HG02938 (cell line): ENCODE measurements around the gene ZMYND10.

Experiments used
- ATAC-seq: cut with Tn5 transposase; IDR thresholded peaks from one replicate; pipeline ENCODE4 v1.9.1; 2021; ENCODE audit warnings: mild to moderate bottlenecking, moderate library complexity; ENCODE audit not compliant: unreplicated experiment

The ZMYND10 gene

GRCh38 chr3:50345586-50346234 is at the start of gene ZMYND10:
TSS of gene ZMYND10 (minus strand) at chr3:50345732. CDS start at chr3:50345579, 153 bp downstream.
- no peak for ATAC-seq

GRCh38 chr3:50393061-50393460 is 47.5 kb upstream of the ZMYND10 start:
- no peak for ATAC-seq

- no peak for ATAC-seq
These were observed 46.7 kb upstream of the ZMYND10 start for GRCh38 chr3:50392101-50392715.

GRCh38 chr3:50390508-50391224 is 45.1 kb upstream of the ZMYND10 start:
- ATAC-seq, result no peak

GRCh38 chr3:50389414-50389767 is 43.9 kb upstream of the ZMYND10 start:
- ATAC-seq, result no peak

- no peak for ATAC-seq
These were observed 43.3 kb upstream of the ZMYND10 start for GRCh38 chr3:50388720-50389413.

GRCh38 chr3:50388016-50388719 is 42.6 kb upstream of the ZMYND10 start:
- ATAC-seq, result no peak

GRCh38 chr3:50385754-50386153 is 40.2 kb upstream of the ZMYND10 start:
- no peak for ATAC-seq

- ATAC-seq, result no peak
These were observed 38.2 kb upstream of the ZMYND10 start for GRCh38 chr3:50383750-50384149.

GRCh38 chr3:50382722-50383121 is 37.2 kb upstream of the ZMYND10 start:
- ATAC-seq, result no peak

GRCh38 chr3:50381383-50381782 is 35.9 kb upstream of the ZMYND10 start:
- ATAC-seq, result no peak

- no peak for ATAC-seq
These were observed 35.0 kb upstream of the ZMYND10 start for GRCh38 chr3:50380405-50381085.

- no peak for ATAC-seq
These were observed 33.2 kb upstream of the ZMYND10 start for GRCh38 chr3:50378757-50379156.

- ATAC-seq, result no peak
These were observed 32.5 kb upstream of the ZMYND10 start for GRCh38 chr3:50378024-50378423.

- ATAC-seq, result no peak
These were observed 29.9 kb upstream of the ZMYND10 start for GRCh38 chr3:50375258-50375931.

- no peak for ATAC-seq
These were observed 29.1 kb upstream of the ZMYND10 start for GRCh38 chr3:50374363-50375257.

- no peak for ATAC-seq
These were observed 27.9 kb upstream of the ZMYND10 start for GRCh38 chr3:50373146-50374051.

- ATAC-seq, result no peak
These were observed 26.8 kb upstream of the ZMYND10 start for GRCh38 chr3:50372349-50372748.
